Activated CD8-positive, alpha-beta T cell treated with anti-CD3 and anti-CD28 coated beads for 36 hours (primary cell): Measurements from ENCODE around the gene GPI. TPM values are rescaled to one million over a fixed set of nuclear protein-coding genes. Genes with fewer than 3 reads are reported as not detected.

Experiments
- ATAC-seq: fragments of 200-7000 bp; cut with Tn5 transposase; one replicate; pipeline ENCODE4 v1.10.0; 2021; ENCODE audit warnings: mild to moderate bottlenecking, moderate library complexity
- CTCF ChIA-PET: fragments of 350-600 bp; sonication (Branson Sonifier 250); formaldehyde crosslinking; loops from one replicate; lab custom pipeline; 2021; ENCODE audit warnings: antibody characterized with exemption; lab: Charles Lee
- POLR2A ChIA-PET: fragments of 350-600 bp; sonication (Branson Sonifier 250); formaldehyde crosslinking; loops from one replicate; lab custom pipeline; 2021; ENCODE audit warnings: antibody characterized with exemption; lab: Charles Lee
- DNase-seq: peaks from one replicate; pipeline ENCODE4 v3.0.0-alpha.2; 2020
- H3K27ac Mint-ChIP-seq: one replicate; pipeline ENCODE4 v1.8.0; 2021; ENCODE audit warnings: mild to moderate bottlenecking, mixed read lengths
- H3K27me3 Mint-ChIP-seq: one replicate; pipeline ENCODE4 v1.8.0; 2021; ENCODE audit warnings: mixed read lengths
- H3K36me3 Mint-ChIP-seq: one replicate; pipeline ENCODE4 v1.8.0; 2021; ENCODE audit warnings: low read depth, mixed read lengths
- H3K4me1 Mint-ChIP-seq: one replicate; pipeline ENCODE4 v1.8.0; 2021; ENCODE audit warnings: low read depth, mixed read lengths
- H3K4me3 Mint-ChIP-seq: one replicate; pipeline ENCODE4 v1.8.0; 2021; ENCODE audit warnings: mild to moderate bottlenecking, moderate library complexity, mixed read lengths
- H3K9me3 Mint-ChIP-seq: one replicate; pipeline ENCODE4 v1.8.0; 2021; ENCODE audit warnings: mixed read lengths
- CTCF ChIP-seq: fragments of 200-600 bp; IDR thresholded peaks from one replicate; pipeline ENCODE4 v1.8.0; 2022; ENCODE audit warnings: antibody characterized with exemption, mild to moderate bottlenecking
- intact Hi-C: fragments of 100-400 bp; cut with micrococcal nuclease; formaldehyde crosslinking; loops from one replicate; pipeline ENCODE4 v1.10.0; 2022
- total RNA-seq, 2 experiments: library from RNA; stranded (reverse); gene quantifications; one replicate each; pipeline ENCODE4 v1.2.3, GENCODE V29; 2021

The GPI gene
- total RNA-seq, 2 experiments from 2014 or later = 847 to 870 TPM

GRCh38 chr19:34432797-34433196 lies 67.8 kb downstream of the GPI start:
- H3K36me3 Mint-ChIP-seq = peaks cover 54% of the 10 kb centered on the region
- H3K4me1 Mint-ChIP-seq = peaks cover 33% of the 10 kb centered on the region
- POLR2A ChIA-PET = interaction anchor here (0.7 to 1.2 kb wide), 3 partner anchors 11 to 34 kb away, joined by 3 read pairs; no protein-coding TSS in a partner anchor
- no peak for TF ChIP-seq CTCF
- intact Hi-C loops = loop anchor here (5.0 kb wide), 1 partner anchor 260 kb away; the partner anchor contains the start of gene LSM14A
- DNase-seq (no peak), ATAC-seq (no peak)
- H3K9me3 Mint-ChIP-seq = no peaks in the 10 kb centered on the region
- CTCF ChIA-PET = interaction anchor here (1.5 to 1.6 kb wide), 2 partner anchors 21 to 26 kb away, joined by 4 to 5 read pairs; no protein-coding TSS in a partner anchor
- no peak overlapping the region for H3K27ac Mint-ChIP-seq
- H3K4me3 Mint-ChIP-seq = no peak overlapping the region
- H3K27me3 Mint-ChIP-seq = no peaks in the 10 kb centered on the region

- Mint-ChIP-seq H3K27ac (no peak overlapping the region), H3K4me3 (no peak overlapping the region), H3K9me3 (no peaks in the 10 kb centered on the region), H3K27me3 (no peaks in the 10 kb centered on the region), H3K4me1 (peaks cover 10% of the 10 kb centered on the region), H3K36me3 (peaks cover 48% of the 10 kb centered on the region)
- DNase-seq (no peak), ATAC-seq (no peak)
- CTCF ChIA-PET = interaction anchor here (0.9 to 1.0 kb wide), 2 partner anchors 8 to 34 kb away, joined by 3 to 4 read pairs; no protein-coding TSS in a partner anchor
- POLR2A ChIA-PET = interaction anchor here (0.8 kb wide), 1 partner anchor 9 kb away, joined by 3 read pairs; the partner anchor contains the start of gene UBA2
- intact Hi-C loops = no loop called here
- no peak for TF ChIP-seq CTCF
These were observed 71.7 kb downstream of the GPI start for GRCh38 chr19:34436716-34437115.

- intact Hi-C loops = no loop called here
- no peak overlapping the region for H3K4me3 Mint-ChIP-seq
- H3K36me3 Mint-ChIP-seq = peaks cover 55% of the 10 kb centered on the region
- POLR2A ChIA-PET = no interaction called here
- no peaks in the 10 kb centered on the region for H3K9me3 Mint-ChIP-seq
- peak overlapping the region; percentile 7 for H3K27ac Mint-ChIP-seq
- TF ChIP-seq CTCF = no peak
- ATAC-seq (no peak), DNase-seq (no peak)
- peaks cover 4% of the 10 kb centered on the region for H3K4me1 Mint-ChIP-seq
- no peaks in the 10 kb centered on the region for H3K27me3 Mint-ChIP-seq
- CTCF ChIA-PET = interaction anchor here (0.9 to 1.5 kb wide), 4 partner anchors 17 to 20 kb away, joined by 3 read pairs; partner anchors contain the start of gene UBA2
These were observed 83.2 kb downstream of the GPI start for GRCh38 chr19:34448191-34448590.

Other genes with a start within 250 kb of the GPI start
- 10 to 100 TPM; 98.6 to 99.3 TPM for gene LSM14A, start 192.7 kb upstream of the GPI start, total RNA-seq
- gene GARRE1, start 110.6 kb upstream of the GPI start, total RNA-seq = 1 to 10 TPM; 7.2 to 8.1 TPM
- gene PDCD2L, start 39.2 kb downstream of the GPI start, total RNA-seq = 10 to 100 TPM; 39.9 to 42.1 TPM
- 100 to 1,000 TPM; 134 to 149 TPM for gene UBA2, start 63.2 kb downstream of the GPI start, total RNA-seq
- gene WTIP, start 116.6 kb downstream of the GPI start, total RNA-seq = under 1 TPM; 0.54 to 0.63 TPM